Tibial artery (tissue), 4 donors: ENCODE data around the gene EPB41.

Source experiments
- DNase-seq, 2 donors: peaks; one replicate each; pipeline ENCODE4 v3.0.0-alpha.2; 2019
- H3K27ac ChIP-seq, 2 donors: fragments of 200-600 bp; sonication (generic) in 1 of 2; 1 replicate in 1 of 2; 2 replicates in 1 of 2; pipeline ENCODE4 v1.5.1; 2018 to 2019; ENCODE audit warnings: mild to moderate bottlenecking in 1 of 2
- H3K27me3 ChIP-seq, 2 donors: fragments of 200-600 bp; sonication (generic) in 1 of 2; one replicate each; pipeline versions ENCODE4 v1.5.1 to v1.6.0; 2016 to 2019
- H3K36me3 ChIP-seq, 3 donors: fragments of 200-600 bp; sonication (generic) in 2 of 3; one replicate each; pipeline ENCODE4 v1.5.1; 2016 to 2019; ENCODE audit warnings: mild to moderate bottlenecking in 2 of 3
- H3K4me1 ChIP-seq, 4 donors: fragments of 200-600 bp; sonication (generic) in 2 of 4; 1 replicate in 3 of 4; 2 replicates in 1 of 4; pipeline ENCODE4 v1.5.1; 2016 to 2019
- H3K4me3 ChIP-seq, 2 donors: fragments of 200-600 bp; sonication (generic) in 1 of 2; 1 replicate in 1 of 2; 2 replicates in 1 of 2; pipeline ENCODE4 v1.5.1; 2018 to 2019; ENCODE audit warnings: mild to moderate bottlenecking in 2 of 2
- H3K9me3 ChIP-seq, 3 donors: fragments of 200-600 bp; sonication (generic) in 1 of 3; one replicate each; pipeline ENCODE4 v1.5.1; 2016 to 2019
- CTCF ChIP-seq, 2 experiments: fragments of 200-600 bp in 1 of 2; fragments of 450-650 bp in 1 of 2; IDR thresholded peaks; one replicate each; pipeline ENCODE4 v1.5.1; 2017 to 2019; ENCODE audit warnings: antibody characterized with exemption in 2 of 2, mild to moderate bottlenecking in 1 of 2, moderate library complexity in 1 of 2
- intact Hi-C: fragments of 100-400 bp; cut with DNase I; formaldehyde crosslinking; loops from one replicate; pipeline ENCODE4 v1.15.0; 2023; ENCODE audit warnings: low total_unique reads

EPB41 gene

GRCh38 chr1:28982198-28982597 lies 67.8 kb downstream of the EPB41 start:
- H3K27me3 ChIP-seq, result no peaks in the 10 kb centered on the region
- no peak for TF ChIP-seq CTCF (IDR thresholded peaks at IDR 0.05)
- no peak overlapping the region for H3K4me3 ChIP-seq
- no peak overlapping the region for H3K27ac ChIP-seq
- H3K9me3 ChIP-seq, result no peaks in the 10 kb centered on the region
- H3K4me1 ChIP-seq, result no peaks in the 10 kb centered on the region
- no peaks in the 10 kb centered on the region for H3K36me3 ChIP-seq
- DNase-seq, result no peak
- intact Hi-C loops, result no loop called here

GRCh38 chr1:28983091-28983490 lies 68.7 kb downstream of the EPB41 start:
- Histone ChIP-seq H3K9me3 (no peaks in the 10 kb centered on the region), H3K4me1 (no peaks in the 10 kb centered on the region), H3K27me3 (no peaks in the 10 kb centered on the region), H3K27ac (no peak overlapping the region), H3K36me3 (peaks cover 0 to 6% (median 0%) of the 10 kb centered on the region in 3 donors), H3K4me3 (no peak overlapping the region)
- intact Hi-C loops, result no loop called here
- no peak for TF ChIP-seq CTCF (IDR thresholded peaks at IDR 0.05)
- DNase-seq, result no peak

- no peak for DNase-seq
- no peak overlapping the region for H3K27ac ChIP-seq
- no peaks in the 10 kb centered on the region for H3K4me1 ChIP-seq
- no peaks in the 10 kb centered on the region for H3K27me3 ChIP-seq
- TF ChIP-seq CTCF (IDR thresholded peaks at IDR 0.05), result no peak
- peaks cover 0 to 6% (median 0%) of the 10 kb centered on the region in 3 donors for H3K36me3 ChIP-seq
- H3K9me3 ChIP-seq, result no peaks in the 10 kb centered on the region
- intact Hi-C loops, result no loop called here
- H3K4me3 ChIP-seq, result no peak overlapping the region
Observed at GRCh38 chr1:28983509-28984310, 69.3 kb downstream of the EPB41 start.

GRCh38 chr1:28984311-28984684 lies 69.9 kb downstream of the EPB41 start:
- TF ChIP-seq CTCF (IDR thresholded peaks at IDR 0.05), result no peak
- no peak for DNase-seq
- intact Hi-C loops, result no loop called here
- Histone ChIP-seq H3K9me3 (no peaks in the 10 kb centered on the region), H3K27ac (no peak overlapping the region), H3K27me3 (no peaks in the 10 kb centered on the region), H3K4me1 (no peaks in the 10 kb centered on the region), H3K4me3 (no peak overlapping the region), H3K36me3 (peaks cover 0 to 6% (median 0%) of the 10 kb centered on the region in 3 donors)

GRCh38 chr1:28985427-28985826 lies 71.1 kb downstream of the EPB41 start:
- TF ChIP-seq CTCF (IDR thresholded peaks at IDR 0.05), result no peak

More at GRCh38 chr1:28985427-28985826, 71.1 kb downstream of the EPB41 start:
- intact Hi-C loops, result no loop called here
- Histone ChIP-seq H3K27me3 (no peaks in the 10 kb centered on the region), H3K4me1 (no peaks in the 10 kb centered on the region), H3K4me3 (no peak overlapping the region), H3K9me3 (no peaks in the 10 kb centered on the region), H3K27ac (no peak overlapping the region), H3K36me3 (peaks cover 0 to 6% (median 0%) of the 10 kb centered on the region in 3 donors)
- DNase-seq, result no peak
